H1 (cell line): ENCODE data around the gene ELF4. TPM values are rescaled to one million over a fixed set of nuclear protein-coding genes. Genes with fewer than 3 reads are reported as not detected.

Source experiments
- GABPA ChIP-seq: IDR thresholded peaks from 2 replicates; pipeline ENCODE4 v1.6.1; 2011; ENCODE audit warnings: mild to moderate bottlenecking, low read length, moderate library complexity, borderline replicate concordance; ENCODE audit not compliant: insufficient read depth
- MAFK ChIP-seq: IDR thresholded peaks from 2 replicates; pipeline ENCODE4 v1.6.1; 2012; ENCODE audit warnings: low read depth, mild to moderate bottlenecking, improper control_type of control experiment, low read length
- polyA plus RNA-seq, 7 experiments: library from polyadenylated mRNA; depleted of rRNA in 3 of 7; stranded (reverse) in 5 of 7; unstranded in 2 of 7; fragments of >200 nt in 5 of 7; fragments of 200-250 nt in 2 of 7; gene quantifications; 1 replicate in 5 of 7; 2 replicates in 1 of 7; 4 replicates in 1 of 7; pipeline versions ENCODE4 v1.2.1 to v1.2.3, GENCODE V29; 2011 to 2013; ENCODE audit warnings: missing spikeins in 2 of 7, mixed read lengths in 2 of 7
- total RNA-seq: library from RNA; stranded (reverse); fragmentation: NEBNext Ultra II Directional; extraction: Animal tissue kit (Norgen Biotek cat#: 25700); gene quantifications from 2 replicates; pipeline ENCODE4 v1.2.1, GENCODE V29; 2021
- TF ChIP-seq, protein P1 (sequence below): fragments of 300-600 bp; sonication (generic); IDR thresholded peaks from 2 replicates; pipeline ENCODE4 v1.7.1; 2012; ENCODE audit warnings: low read length, moderate library complexity, mild to moderate bottlenecking, inconsistent platforms; ENCODE audit not compliant: insufficient replicate concordance

ELF4 gene
- total and polyA plus RNA-seq, 2 of the 8 experiments (the other 6 are each of a cell fraction or from before 2014, with no cell fraction given) = 1.8 to 2.0 TPM

DNA sequence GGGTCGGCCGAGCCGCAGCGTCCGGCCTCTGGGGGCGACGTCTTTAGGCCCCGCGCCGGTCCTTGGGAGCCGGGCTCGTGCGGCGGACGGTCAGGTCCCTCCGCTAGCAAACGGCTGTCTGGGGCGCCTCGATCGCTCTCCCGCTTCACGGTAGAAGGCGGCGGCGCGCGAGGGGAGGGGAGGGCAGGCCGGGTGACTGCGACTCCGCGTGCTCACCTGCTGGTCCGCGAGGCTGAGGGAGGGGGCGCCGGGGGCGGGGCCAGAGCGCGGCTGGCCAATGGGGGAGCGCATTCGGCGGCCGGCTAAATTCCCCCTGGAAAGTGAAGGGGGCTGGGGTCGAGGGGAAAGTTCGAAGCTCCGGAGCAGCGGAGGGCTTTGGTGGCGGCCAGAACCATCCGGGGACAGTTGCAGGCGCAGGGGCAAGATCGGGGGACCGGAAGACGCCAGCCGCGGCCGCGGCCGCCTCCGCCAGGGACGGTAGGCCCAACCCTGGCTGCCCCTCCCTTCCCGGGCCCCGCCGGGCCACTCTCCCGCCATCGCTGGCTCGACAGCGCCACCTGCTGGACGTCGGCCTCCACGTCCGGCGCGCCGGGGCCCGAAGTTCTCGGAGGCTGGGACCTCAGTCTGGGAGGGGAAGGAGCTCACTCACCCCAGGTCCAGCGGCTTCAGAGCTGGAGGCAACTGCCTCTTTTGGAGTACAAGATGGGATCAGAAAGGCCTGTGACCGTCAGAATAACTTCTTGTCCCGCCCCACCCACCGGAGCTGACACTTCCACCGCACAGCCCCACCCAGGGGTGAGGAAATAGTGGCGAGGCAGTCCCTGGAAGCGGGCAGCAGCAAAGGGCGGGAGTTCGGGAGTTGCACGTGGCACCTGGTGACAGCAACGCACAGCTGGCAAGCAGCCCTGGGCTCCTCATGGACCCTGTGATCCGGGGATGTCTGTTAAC lies 49.9 kb downstream of the ELF4 start (continued):
- TF ChIP-seq, protein P1, sequence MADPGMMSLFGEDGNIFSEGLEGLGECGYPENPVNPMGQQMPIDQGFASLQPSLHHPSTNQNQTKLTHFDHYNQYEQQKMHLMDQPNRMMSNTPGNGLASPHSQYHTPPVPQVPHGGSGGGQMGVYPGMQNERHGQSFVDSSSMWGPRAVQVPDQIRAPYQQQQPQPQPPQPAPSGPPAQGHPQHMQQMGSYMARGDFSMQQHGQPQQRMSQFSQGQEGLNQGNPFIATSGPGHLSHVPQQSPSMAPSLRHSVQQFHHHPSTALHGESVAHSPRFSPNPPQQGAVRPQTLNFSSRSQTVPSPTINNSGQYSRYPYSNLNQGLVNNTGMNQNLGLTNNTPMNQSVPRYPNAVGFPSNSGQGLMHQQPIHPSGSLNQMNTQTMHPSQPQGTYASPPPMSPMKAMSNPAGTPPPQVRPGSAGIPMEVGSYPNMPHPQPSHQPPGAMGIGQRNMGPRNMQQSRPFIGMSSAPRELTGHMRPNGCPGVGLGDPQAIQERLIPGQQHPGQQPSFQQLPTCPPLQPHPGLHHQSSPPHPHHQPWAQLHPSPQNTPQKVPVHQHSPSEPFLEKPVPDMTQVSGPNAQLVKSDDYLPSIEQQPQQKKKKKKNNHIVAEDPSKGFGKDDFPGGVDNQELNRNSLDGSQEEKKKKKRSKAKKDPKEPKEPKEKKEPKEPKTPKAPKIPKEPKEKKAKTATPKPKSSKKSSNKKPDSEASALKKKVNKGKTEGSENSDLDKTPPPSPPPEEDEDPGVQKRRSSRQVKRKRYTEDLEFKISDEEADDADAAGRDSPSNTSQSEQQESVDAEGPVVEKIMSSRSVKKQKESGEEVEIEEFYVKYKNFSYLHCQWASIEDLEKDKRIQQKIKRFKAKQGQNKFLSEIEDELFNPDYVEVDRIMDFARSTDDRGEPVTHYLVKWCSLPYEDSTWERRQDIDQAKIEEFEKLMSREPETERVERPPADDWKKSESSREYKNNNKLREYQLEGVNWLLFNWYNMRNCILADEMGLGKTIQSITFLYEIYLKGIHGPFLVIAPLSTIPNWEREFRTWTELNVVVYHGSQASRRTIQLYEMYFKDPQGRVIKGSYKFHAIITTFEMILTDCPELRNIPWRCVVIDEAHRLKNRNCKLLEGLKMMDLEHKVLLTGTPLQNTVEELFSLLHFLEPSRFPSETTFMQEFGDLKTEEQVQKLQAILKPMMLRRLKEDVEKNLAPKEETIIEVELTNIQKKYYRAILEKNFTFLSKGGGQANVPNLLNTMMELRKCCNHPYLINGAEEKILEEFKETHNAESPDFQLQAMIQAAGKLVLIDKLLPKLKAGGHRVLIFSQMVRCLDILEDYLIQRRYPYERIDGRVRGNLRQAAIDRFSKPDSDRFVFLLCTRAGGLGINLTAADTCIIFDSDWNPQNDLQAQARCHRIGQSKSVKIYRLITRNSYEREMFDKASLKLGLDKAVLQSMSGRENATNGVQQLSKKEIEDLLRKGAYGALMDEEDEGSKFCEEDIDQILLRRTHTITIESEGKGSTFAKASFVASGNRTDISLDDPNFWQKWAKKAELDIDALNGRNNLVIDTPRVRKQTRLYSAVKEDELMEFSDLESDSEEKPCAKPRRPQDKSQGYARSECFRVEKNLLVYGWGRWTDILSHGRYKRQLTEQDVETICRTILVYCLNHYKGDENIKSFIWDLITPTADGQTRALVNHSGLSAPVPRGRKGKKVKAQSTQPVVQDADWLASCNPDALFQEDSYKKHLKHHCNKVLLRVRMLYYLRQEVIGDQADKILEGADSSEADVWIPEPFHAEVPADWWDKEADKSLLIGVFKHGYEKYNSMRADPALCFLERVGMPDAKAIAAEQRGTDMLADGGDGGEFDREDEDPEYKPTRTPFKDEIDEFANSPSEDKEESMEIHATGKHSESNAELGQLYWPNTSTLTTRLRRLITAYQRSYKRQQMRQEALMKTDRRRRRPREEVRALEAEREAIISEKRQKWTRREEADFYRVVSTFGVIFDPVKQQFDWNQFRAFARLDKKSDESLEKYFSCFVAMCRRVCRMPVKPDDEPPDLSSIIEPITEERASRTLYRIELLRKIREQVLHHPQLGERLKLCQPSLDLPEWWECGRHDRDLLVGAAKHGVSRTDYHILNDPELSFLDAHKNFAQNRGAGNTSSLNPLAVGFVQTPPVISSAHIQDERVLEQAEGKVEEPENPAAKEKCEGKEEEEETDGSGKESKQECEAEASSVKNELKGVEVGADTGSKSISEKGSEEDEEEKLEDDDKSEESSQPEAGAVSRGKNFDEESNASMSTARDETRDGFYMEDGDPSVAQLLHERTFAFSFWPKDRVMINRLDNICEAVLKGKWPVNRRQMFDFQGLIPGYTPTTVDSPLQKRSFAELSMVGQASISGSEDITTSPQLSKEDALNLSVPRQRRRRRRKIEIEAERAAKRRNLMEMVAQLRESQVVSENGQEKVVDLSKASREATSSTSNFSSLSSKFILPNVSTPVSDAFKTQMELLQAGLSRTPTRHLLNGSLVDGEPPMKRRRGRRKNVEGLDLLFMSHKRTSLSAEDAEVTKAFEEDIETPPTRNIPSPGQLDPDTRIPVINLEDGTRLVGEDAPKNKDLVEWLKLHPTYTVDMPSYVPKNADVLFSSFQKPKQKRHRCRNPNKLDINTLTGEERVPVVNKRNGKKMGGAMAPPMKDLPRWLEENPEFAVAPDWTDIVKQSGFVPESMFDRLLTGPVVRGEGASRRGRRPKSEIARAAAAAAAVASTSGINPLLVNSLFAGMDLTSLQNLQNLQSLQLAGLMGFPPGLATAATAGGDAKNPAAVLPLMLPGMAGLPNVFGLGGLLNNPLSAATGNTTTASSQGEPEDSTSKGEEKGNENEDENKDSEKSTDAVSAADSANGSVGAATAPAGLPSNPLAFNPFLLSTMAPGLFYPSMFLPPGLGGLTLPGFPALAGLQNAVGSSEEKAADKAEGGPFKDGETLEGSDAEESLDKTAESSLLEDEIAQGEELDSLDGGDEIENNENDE = no peak
- TF ChIP-seq GABPA (no peak), MAFK (no peak)
- TF ChIP-seq, all 59 proteins: peak for 8
